ENCODE results near the gene RAB25. TPM values are rescaled to one million over a fixed set of nuclear protein-coding genes. Genes with fewer than 3 reads are reported as not detected.
A peak's percentile ranks its signal among the peaks of the same experiment; 100 is the strongest.
"Not testable (repeated sequence)": the region's sequence is repeated elsewhere in the genome, so short reads cannot be mapped to it uniquely, and the experiment has no call there.

Gene RAB25
- total and polyA plus RNA-seq, 4 donors, result 0.39 to 1.2 (median 1.1) TPM; not detected in 1

DNA sequence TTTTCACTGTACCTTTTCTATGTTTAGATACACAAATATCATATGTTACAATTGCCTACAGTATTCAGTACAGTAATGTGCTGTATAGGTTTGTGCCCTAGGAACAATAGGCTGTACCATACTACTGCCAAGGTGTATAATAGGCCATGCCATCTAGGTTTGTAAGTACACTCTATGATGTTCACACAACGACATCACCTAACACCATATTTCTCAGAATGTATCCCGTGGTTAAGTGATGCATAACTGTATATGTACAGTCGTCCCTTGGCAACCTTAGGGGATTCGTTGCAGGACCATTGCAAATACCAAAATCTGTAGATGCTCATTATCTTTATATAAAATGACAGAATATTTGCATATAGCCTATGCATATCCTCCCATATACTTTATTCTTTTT, 34.4 kb upstream of the RAB25 start:
- Histone ChIP-seq H3K4me3 (ENCODE audit: low read depth, low read length) (no peak overlapping the region), H3K9me3 (ENCODE audit: control insufficient read depth, insufficient read depth, low read length) (no peaks in the 10 kb centered on the region), H3K4me1 (ENCODE audit: control insufficient read depth, insufficient read depth, low read length) (peaks cover 4% of the 10 kb centered on the region), H3K36me3 (ENCODE audit: control insufficient read depth, insufficient read depth, low read length) (no peaks in the 10 kb centered on the region), H3K27me3 (ENCODE audit: control insufficient read depth, insufficient read depth, low read length) (no peaks in the 10 kb centered on the region), H3K27ac (ENCODE audit: low read depth, low read length) (no peak overlapping the region)
- no peak for DNase-seq (ENCODE audit: low read depth in 4 of 6, low spot score in 6 of 6)
- WGBS (ENCODE audit: insufficient coverage), result no CpG with 5 or more reads among the region's 4 CpGs

DNA sequence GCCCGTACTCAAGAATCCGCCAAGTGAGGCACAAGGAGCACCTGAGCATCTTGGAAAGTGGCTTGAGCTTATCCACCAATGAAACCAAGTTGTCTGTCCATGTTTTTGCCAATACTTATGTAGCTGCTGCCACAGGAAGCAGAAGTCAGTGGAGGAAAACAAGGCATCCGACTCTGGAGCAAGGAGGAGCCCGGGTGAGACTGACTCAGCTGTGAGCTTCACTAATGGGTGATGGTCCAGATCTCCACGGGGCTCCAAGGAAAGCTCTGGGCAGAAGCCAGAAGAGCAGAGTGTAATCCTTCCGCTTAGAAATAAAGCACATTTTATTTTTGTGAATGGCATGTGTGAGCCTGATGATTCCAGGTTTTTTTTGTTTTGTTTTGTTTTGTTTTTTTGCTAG, 27.9 kb upstream of the RAB25 start:
- peaks cover 24% of the 10 kb centered on the region for H3K36me3 ChIP-seq (ENCODE audit: control insufficient read depth, insufficient read depth, low read length)
- no peaks in the 10 kb centered on the region for H3K27me3 ChIP-seq (ENCODE audit: control insufficient read depth, insufficient read depth, low read length)
- H3K9me3 ChIP-seq (ENCODE audit: control insufficient read depth, insufficient read depth, low read length), result no peaks in the 10 kb centered on the region
- peak in 1 of 6 donors; percentile 43 for DNase-seq (ENCODE audit: low read depth in 4 of 6, low spot score in 6 of 6)
- no peak overlapping the region for H3K4me3 ChIP-seq (ENCODE audit: low read depth, low read length)
- H3K4me1 ChIP-seq (ENCODE audit: control insufficient read depth, insufficient read depth, low read length), result no peaks in the 10 kb centered on the region
- 72% methylated on average over 5 of the region's 6 CpGs for WGBS (ENCODE audit: insufficient coverage)
- H3K27ac ChIP-seq (ENCODE audit: low read depth, low read length), result no peak overlapping the region

DNA sequence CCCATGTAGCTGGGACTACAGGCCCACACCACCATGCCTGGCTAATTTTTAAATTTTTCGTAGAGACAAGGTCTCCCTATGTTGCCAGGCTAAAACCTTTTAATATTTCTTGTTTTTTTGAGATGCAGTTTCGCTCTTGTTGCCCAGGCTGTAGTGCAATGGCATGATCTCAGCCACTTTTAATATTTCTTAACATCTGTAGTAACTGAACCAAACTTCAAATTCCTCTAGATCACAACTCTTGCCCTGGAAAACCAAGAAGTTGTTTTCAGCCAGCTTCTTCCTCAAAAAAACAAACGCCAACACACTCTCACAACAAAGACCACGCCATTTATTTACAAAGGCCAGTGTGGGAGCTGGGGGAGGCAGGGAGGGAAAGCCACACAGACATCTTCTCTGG, 26.0 kb upstream of the RAB25 start:
- H3K9me3 ChIP-seq (ENCODE audit: control insufficient read depth, insufficient read depth, low read length); DNase-seq (ENCODE audit: low read depth in 4 of 6, low spot score in 6 of 6); H3K27ac ChIP-seq (ENCODE audit: low read depth, low read length); H3K4me3 ChIP-seq (ENCODE audit: low read depth, low read length); H3K4me1 ChIP-seq (ENCODE audit: control insufficient read depth, insufficient read depth, low read length); H3K27me3 ChIP-seq (ENCODE audit: control insufficient read depth, insufficient read depth, low read length): not testable (repeated sequence)
- H3K36me3 ChIP-seq (ENCODE audit: control insufficient read depth, insufficient read depth, low read length), result peaks cover 40% of the 10 kb centered on the region
- WGBS (ENCODE audit: insufficient coverage), result no CpG with 5 or more reads among the region's 4 CpGs

DNA sequence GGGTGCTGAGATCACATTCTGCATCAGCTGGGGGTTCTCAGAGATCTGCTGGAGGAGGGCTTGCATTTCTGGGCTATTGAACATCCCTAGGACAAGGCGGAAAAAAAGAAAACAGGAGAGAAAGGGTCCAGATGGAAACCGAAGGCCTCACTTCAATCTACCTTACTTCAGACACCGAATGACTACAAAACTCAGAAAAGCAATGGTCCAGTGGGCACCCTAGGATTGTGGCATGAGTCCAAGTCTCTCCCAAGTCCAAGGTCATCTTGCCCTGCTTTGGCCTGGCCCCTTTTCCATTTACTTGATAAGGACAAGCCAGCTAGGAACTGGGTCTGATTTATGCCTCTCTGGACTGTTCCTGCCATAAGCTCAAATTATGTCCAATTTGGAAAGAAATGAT, 18.1 kb upstream of the RAB25 start:
- Histone ChIP-seq H3K36me3 (ENCODE audit: control insufficient read depth, insufficient read depth, low read length) (peaks cover 70% of the 10 kb centered on the region), H3K27ac (ENCODE audit: low read depth, low read length) (no peak overlapping the region), H3K27me3 (ENCODE audit: control insufficient read depth, insufficient read depth, low read length) (no peaks in the 10 kb centered on the region), H3K4me3 (ENCODE audit: low read depth, low read length) (no peak overlapping the region), H3K4me1 (ENCODE audit: control insufficient read depth, insufficient read depth, low read length) (no peaks in the 10 kb centered on the region), H3K9me3 (ENCODE audit: control insufficient read depth, insufficient read depth, low read length) (no peaks in the 10 kb centered on the region)
- DNase-seq (ENCODE audit: low read depth in 4 of 6, low spot score in 6 of 6), result no peak
- 93% methylated on average over 3 of the region's 3 CpGs for WGBS (ENCODE audit: insufficient coverage)

DNA sequence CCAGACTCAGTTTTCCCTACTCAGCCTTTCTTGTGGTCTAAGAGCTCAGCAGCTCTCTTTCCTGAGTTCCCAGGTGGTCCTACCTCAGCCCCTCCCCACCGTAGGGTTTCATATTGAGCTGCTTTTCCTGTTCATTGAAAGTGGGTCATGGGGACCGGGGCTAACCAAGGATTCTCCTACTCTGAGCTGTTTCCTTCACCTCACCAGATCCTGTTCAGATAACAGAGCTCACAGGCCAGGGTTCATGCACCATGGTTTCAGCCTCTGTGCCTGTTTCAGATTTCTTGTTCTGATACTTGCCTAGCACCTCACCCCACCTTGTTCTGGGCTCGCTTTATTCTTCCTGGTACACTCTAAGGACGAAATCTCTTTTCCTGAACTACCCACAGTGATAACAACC, 15.9 kb upstream of the RAB25 start:
- H3K27ac ChIP-seq (ENCODE audit: low read depth, low read length), result no peak overlapping the region

DNA sequence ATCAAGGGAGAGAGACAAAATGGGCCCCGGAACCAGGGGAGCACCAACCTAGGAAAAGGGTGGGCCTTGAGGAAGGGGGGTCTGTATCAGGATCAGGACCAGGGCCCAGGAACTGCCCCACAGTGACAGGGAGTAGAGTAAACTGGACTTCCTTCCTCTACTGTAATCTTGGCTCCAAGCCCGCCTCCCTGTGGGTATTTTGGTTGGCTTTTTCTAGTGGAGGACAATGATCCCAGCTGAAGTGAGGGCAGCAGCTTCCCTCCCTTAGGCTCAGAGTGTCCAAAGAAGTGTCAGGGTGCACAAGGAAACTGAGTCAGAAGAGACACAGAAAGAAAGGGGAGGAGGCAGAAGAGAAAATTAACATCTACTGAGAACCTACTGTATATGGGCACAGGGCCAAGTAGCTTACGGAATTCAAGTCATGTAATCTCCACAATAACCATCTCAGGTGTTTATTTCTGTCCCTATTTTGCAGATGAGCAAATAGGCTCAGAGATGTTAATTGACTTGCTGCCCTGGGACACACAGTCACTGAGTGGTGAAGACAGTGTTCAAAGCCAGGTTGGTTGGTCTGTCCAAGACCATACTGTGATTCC, 12.2 kb upstream of the RAB25 start:
- DNase-seq (ENCODE audit: low read depth in 4 of 6, low spot score in 6 of 6), result no peak
- Histone ChIP-seq H3K9me3 (ENCODE audit: control insufficient read depth, insufficient read depth, low read length) (no peaks in the 10 kb centered on the region), H3K27ac (ENCODE audit: low read depth, low read length) (no peak overlapping the region), H3K4me1 (ENCODE audit: control insufficient read depth, insufficient read depth, low read length) (peaks cover 5% of the 10 kb centered on the region), H3K36me3 (ENCODE audit: control insufficient read depth, insufficient read depth, low read length) (peaks cover 56% of the 10 kb centered on the region), H3K4me3 (ENCODE audit: low read depth, low read length) (no peak overlapping the region), H3K27me3 (ENCODE audit: control insufficient read depth, insufficient read depth, low read length) (no peaks in the 10 kb centered on the region)
- 80% methylated on average over 1 of the region's 3 CpGs for WGBS (ENCODE audit: insufficient coverage)

More for the DNA sequence above, 15.9 kb upstream of the RAB25 start:
- peaks cover 68% of the 10 kb centered on the region for H3K36me3 ChIP-seq (ENCODE audit: control insufficient read depth, insufficient read depth, low read length)
- H3K4me3 ChIP-seq (ENCODE audit: low read depth, low read length), result no peak overlapping the region
- DNase-seq (ENCODE audit: low read depth in 4 of 6, low spot score in 6 of 6), result no peak
- no peaks in the 10 kb centered on the region for H3K4me1 ChIP-seq (ENCODE audit: control insufficient read depth, insufficient read depth, low read length)
- no peaks in the 10 kb centered on the region for H3K9me3 ChIP-seq (ENCODE audit: control insufficient read depth, insufficient read depth, low read length)
- WGBS (ENCODE audit: insufficient coverage), result 98% methylated on average over 4 of the region's 4 CpGs
- H3K27me3 ChIP-seq (ENCODE audit: control insufficient read depth, insufficient read depth, low read length), result no peaks in the 10 kb centered on the region

DNA sequence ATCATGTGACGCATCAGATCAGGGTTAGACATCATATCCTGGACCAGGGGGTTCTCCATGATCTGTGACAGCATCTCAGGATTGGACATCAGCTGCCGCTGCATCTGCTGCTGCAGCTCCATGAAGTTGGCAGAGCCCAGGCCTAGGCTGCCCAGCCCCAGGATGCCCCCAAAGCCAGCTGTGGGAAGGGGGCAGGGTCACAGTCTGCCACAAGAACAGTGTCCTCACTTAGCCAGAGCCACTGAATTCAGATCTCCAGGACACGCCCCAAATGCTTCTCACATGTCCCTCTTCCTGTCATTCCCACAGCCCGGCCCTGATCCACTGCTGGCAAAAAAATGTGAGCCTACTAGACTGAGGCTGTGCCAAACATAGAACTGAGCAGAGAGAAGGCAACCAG, 10.6 kb upstream of the RAB25 start:
- Histone ChIP-seq H3K4me1 (ENCODE audit: control insufficient read depth, insufficient read depth, low read length) (peaks cover 15% of the 10 kb centered on the region), H3K9me3 (ENCODE audit: control insufficient read depth, insufficient read depth, low read length) (no peaks in the 10 kb centered on the region), H3K4me3 (ENCODE audit: low read depth, low read length) (no peak overlapping the region), H3K36me3 (ENCODE audit: control insufficient read depth, insufficient read depth, low read length) (peaks cover 44% of the 10 kb centered on the region), H3K27me3 (ENCODE audit: control insufficient read depth, insufficient read depth, low read length) (no peaks in the 10 kb centered on the region), H3K27ac (ENCODE audit: low read depth, low read length) (no peak overlapping the region)
- DNase-seq (ENCODE audit: low read depth in 4 of 6, low spot score in 6 of 6), result no peak
- WGBS (ENCODE audit: insufficient coverage), result 96% methylated on average over 2 of the region's 4 CpGs

DNA sequence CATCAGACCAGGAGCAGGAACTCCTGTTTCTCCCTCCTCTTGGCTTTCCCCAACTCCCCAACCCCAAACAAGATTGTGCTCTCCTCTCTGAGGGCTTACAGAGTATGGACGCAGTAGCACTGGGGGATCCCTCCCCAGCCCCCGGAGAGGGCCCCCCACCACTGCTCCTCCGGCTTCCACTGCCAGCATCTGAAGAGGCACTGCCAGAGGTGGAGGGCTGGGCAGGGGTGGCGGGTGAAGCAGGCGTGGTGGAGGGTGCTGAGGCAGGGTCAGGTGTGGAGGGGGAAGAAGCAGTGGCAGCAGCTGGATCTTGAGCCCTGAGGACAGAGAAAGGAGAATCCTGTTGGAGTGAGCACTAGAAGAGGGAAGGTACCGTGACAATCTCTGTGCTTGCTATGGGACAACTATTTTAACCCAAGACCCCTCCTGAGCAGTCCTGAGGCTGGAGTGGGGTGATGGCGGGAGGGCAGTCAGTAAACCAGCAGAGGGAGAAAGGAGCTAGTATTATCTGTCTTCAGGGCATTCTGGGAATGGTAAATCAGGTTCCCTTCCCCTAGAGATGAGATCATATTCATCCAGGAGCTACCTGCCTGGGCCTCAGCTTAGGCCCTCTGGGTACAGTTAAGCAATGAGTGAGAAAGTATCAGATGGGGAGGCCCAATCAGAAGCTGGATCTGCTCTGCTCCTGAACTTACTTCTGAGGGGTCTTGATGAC, 9.8 kb upstream of the RAB25 start:
- peaks cover 21% of the 10 kb centered on the region for H3K4me1 ChIP-seq (ENCODE audit: control insufficient read depth, insufficient read depth, low read length)
- DNase-seq (ENCODE audit: low read depth in 4 of 6, low spot score in 6 of 6), result no peak
- no peaks in the 10 kb centered on the region for H3K9me3 ChIP-seq (ENCODE audit: control insufficient read depth, insufficient read depth, low read length)
- H3K4me3 ChIP-seq (ENCODE audit: low read depth, low read length), result no peak overlapping the region
- 60% methylated on average over 1 of the region's 7 CpGs for WGBS (ENCODE audit: insufficient coverage)
- no peak overlapping the region for H3K27ac ChIP-seq (ENCODE audit: low read depth, low read length)
- H3K27me3 ChIP-seq (ENCODE audit: control insufficient read depth, insufficient read depth, low read length), result no peaks in the 10 kb centered on the region
- peaks cover 44% of the 10 kb centered on the region for H3K36me3 ChIP-seq (ENCODE audit: control insufficient read depth, insufficient read depth, low read length)

DNA sequence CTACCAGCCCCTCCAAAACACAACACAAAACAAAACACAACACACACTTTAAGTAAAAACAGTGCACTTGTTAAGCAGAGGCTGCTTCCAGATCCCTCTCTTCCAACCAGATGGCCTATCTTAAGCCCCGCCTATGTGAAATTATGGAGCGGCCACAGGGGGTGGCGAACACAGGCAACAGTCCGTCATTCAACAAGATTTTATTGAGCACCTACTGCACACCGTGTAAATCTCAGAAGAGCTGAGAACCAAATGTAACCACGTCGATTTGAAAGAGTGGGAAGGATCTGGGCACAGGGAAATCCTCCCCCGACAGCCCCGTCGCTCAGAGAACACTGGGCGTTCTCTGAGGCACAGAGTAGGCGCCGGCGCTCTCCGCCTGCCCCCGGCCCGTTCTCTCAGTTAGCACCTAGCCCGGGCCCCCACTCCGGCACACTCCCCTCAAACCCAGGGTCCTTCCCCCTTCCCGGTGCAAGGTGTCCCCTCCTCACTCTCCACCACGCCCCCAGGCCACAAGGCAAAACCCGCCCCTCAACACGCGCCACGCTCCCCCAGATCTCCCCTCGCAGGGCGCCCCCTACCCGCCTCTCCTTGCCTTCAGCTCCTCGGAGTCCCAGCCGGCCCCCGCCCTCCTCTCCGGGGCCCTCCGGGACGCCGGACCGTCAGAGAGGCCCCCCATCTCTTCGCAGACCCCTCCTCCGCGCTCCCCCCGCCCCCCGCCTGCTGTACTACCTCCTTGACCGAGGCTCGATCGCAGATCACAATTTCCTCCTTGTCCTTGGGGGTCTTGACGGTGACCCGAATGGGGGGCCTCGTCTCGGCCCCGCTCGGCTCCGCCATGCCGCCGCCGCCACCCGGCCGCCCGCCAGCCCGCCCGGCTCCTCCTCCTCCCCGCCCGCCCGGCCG, 7.8 kb upstream of the RAB25 start:
- WGBS (ENCODE audit: insufficient coverage), result 0% methylated on average over 41 of the region's 63 CpGs
- DNase-seq (ENCODE audit: low read depth in 4 of 6, low spot score in 6 of 6), result peak in 4 of 6 donors; percentile 28 to 90 (median 73)
- H3K27me3 ChIP-seq (ENCODE audit: control insufficient read depth, insufficient read depth, low read length), result no peaks in the 10 kb centered on the region
- peak overlapping the region; percentile 88 for H3K27ac ChIP-seq (ENCODE audit: low read depth, low read length)
- H3K4me3 ChIP-seq (ENCODE audit: low read depth, low read length), result peak overlapping the region; percentile 93
- H3K36me3 ChIP-seq (ENCODE audit: control insufficient read depth, insufficient read depth, low read length), result peaks cover 37% of the 10 kb centered on the region
- peaks cover 22% of the 10 kb centered on the region for H3K4me1 ChIP-seq (ENCODE audit: control insufficient read depth, insufficient read depth, low read length)
- H3K9me3 ChIP-seq (ENCODE audit: control insufficient read depth, insufficient read depth, low read length), result no peaks in the 10 kb centered on the region

All from spinal cord (tissue), 10 donors.